Measurements from ENCODE around the gene SART1.

The SART1 gene

DNA sequence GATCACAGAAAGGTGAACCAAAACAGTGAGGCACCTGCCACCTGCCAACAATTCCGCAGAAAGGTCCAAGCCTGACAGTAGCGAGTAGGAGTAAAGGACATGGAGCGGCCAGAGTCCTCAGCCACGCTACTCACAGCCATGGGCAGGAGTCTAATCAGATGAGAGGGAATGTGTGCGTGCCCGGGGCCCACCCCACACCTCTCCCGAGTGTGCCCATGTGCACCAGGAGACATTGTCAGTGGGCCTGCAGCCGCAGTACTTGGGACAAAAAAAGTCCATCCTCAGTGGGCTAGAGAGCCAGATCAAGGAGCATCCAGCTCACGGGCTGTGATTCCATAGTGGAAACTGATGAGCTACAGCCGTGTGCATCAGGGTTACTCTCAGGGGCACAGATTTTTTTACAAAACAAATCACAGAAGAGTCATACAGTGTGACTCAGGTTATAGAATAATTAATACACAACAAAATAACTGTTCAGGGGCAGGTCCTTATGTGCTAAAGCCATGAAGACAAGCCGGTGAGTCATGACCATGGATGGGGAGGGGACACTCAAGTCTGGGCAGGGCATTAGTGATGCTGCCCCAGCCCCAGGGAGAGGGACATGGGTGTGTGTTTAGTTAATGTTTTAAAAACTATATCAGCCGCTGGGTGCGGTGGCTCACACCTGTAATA, 12.0 kb downstream of the SART1 start:
- TF ChIP-seq FOXP2 (optimal IDR thresholded peaks at IDR 0.05; ENCODE audit: borderline replicate concordance, extremely low read depth, extremely low read length, insufficient read depth) (no peak), TAF1 (IDR thresholded peaks at IDR 0.05; ENCODE audit: borderline replicate concordance, insufficient read depth, low read length) (no peak), REST (IDR thresholded peaks at IDR 0.05; ENCODE audit: insufficient read depth in 1 of 2, low read depth in 2 of 2, low read length in 2 of 2) (no peak), POLR2AphosphoS5 (IDR thresholded peaks at IDR 0.05; ENCODE audit: low read depth, low read length) (no peak), SIN3A (IDR thresholded peaks at IDR 0.05; ENCODE audit: borderline replicate concordance, insufficient read depth, low read length) (no peak)

DNA sequence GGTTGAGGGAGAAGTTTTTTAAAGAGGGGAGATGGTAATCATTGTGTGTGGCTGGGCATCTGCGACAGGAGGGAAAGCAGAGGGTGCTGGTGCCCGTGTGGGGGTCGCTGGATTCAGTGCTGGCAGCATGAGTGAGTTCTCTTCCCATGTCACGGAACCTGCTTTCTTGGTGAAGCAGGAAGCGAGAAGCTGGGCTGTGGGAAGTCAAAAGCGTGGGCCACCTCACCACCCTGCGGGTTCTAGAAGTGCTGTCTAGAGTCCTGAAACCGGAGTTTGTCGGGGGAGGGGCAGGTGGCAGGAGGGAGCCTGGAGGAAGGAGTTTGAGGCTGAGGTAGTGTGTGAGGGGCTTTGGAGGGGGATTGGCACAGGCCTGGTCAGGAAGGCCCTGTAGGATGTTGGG, 14.2 kb downstream of the SART1 start:
- 0 out of 4 replicates have a peak, but pooled peaks of 1 of the 2 experiments have one; percentile 32 for TF ChIP-seq REST (IDR thresholded peaks at IDR 0.05; ENCODE audit: insufficient read depth in 1 of 2, low read depth in 2 of 2, low read length in 2 of 2)
- no peak for TF ChIP-seq SIN3A (IDR thresholded peaks at IDR 0.05; ENCODE audit: borderline replicate concordance, insufficient read depth, low read length)

GRCh38 chr11:65976216-65977176, 15.0 kb downstream of the SART1 start:
- no peak for TF ChIP-seq REST (IDR thresholded peaks at IDR 0.05; ENCODE audit: insufficient read depth in 1 of 2, low read depth in 2 of 2, low read length in 2 of 2)
- TF ChIP-seq TAF1 (IDR thresholded peaks at IDR 0.05; ENCODE audit: borderline replicate concordance, insufficient read depth, low read length) = no peak
- no peak for TF ChIP-seq SIN3A (IDR thresholded peaks at IDR 0.05; ENCODE audit: borderline replicate concordance, insufficient read depth, low read length)
- no peak for TF ChIP-seq POLR2AphosphoS5 (IDR thresholded peaks at IDR 0.05; ENCODE audit: low read depth, low read length)

DNA sequence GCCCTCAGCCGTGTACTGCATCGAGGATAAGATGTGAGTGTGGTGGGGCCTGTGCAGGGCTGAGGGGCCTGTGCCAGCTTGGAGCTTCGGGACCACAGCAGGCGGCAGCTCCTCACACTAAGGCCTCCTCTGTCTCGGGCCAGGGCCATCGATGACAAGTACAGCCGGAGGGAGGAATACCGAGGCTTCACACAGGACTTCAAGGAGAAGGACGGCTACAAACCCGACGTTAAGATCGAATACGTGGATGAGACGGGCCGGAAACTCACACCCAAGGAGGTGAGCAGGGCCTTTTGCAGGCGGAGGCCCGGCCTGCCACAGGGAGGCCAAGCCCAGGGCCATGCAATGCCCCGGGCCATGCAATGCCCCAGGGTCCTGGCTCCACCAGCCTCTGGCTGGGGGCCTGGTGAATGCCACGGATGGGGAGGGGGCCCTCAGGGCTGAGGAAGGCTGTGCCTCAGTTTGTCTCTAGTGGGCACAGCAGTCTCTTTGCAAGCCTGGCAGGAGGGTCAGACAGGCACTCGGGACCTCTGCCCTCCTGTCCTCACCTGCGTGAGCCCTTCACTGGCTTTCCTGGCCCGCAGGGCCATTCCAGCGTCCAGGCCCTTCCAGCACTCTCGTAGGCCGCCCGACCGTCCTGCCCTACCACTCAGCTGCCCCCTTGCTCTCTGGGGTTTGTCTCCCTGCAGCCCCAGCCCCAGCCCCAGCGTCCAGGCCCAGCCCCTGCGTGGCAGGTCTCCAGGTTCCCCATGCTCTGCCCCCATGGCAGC, 16.3 kb downstream of the SART1 start:
- TF ChIP-seq TAF1 (IDR thresholded peaks at IDR 0.05; ENCODE audit: borderline replicate concordance, insufficient read depth, low read length) (no peak), FOXP2 (optimal IDR thresholded peaks at IDR 0.05; ENCODE audit: borderline replicate concordance, extremely low read depth, extremely low read length, insufficient read depth) (no peak), SIN3A (IDR thresholded peaks at IDR 0.05; ENCODE audit: borderline replicate concordance, insufficient read depth, low read length) (no peak), POLR2AphosphoS5 (IDR thresholded peaks at IDR 0.05; ENCODE audit: low read depth, low read length) (no peak), REST (IDR thresholded peaks at IDR 0.05; ENCODE audit: insufficient read depth in 1 of 2, low read depth in 2 of 2, low read length in 2 of 2) (no peak)

Measured in PFSK-1 (cell line).